COLO668 (cell line): ENCODE measurements around the gene AKR1D1.
"Not testable (repeated sequence)": the region's sequence is repeated elsewhere in the genome, so short reads cannot be mapped to it uniquely, and the experiment has no call there.

Experiments
- DNase-seq: peaks from one replicate; lab custom pipeline; 2025; ENCODE audit not compliant: unreplicated experiment; lab: John Stamatoyannopoulos, UW

Gene AKR1D1

DNA sequence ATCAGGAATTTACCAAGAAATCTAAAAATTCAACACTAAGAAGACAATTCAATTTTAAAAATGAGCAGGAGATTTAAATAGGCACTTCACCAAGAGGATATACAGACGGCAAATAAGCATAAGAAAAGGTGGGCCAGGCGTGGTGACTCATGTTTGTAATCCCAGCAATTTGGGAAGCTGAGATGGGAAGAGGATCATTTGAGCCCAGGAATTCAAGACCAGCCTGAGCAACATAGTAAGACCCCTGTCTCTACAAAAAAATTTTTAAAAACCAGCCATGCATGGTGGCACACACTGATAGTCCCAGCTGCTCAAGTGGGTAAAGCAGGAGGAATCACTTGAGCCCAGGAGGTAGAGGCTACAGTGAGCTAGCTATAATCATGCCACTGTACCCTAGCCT, 3.5 kb upstream of the AKR1D1 start:
- no peak for DNase-seq

DNA sequence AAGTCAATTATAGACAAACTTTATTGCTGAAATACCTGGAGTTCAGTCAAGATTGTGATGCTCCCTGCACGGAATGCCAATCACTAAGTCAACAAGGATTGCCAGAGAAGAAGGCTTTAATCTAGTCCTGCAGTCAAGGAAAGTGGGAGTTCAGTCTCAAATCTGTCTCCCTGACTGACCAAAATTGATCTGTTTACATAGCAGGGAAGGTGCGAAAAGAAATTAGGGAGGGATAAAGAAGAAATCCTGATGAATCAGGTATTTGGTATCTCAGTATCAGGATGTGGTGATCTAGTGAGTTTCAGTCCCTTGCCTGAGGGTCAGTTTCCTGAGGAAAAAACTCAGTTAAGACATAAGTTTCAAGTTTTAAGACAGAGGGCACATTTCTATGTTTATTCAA, 2.1 kb upstream of the AKR1D1 start:
- no peak for DNase-seq

DNA sequence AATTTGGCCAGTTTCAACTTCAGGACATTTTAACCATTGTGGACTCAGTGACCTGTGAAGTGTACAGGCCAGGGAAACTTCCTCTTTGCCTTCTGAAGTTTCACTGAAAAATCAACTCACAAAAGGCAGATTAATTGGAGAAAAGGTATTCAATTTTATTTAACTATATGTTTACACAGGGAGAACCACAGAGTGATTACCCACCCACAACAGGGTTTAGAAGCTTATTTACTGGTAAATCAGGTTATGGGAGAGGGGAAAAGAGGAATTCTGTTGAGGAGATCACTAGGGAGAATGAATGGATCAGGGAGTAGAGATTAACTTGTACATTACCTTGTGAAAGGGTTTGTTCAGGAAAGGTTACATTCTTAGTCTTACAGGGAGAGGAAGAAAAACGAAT, 1.7 kb upstream of the AKR1D1 start:
- DNase-seq: no peak

DNA sequence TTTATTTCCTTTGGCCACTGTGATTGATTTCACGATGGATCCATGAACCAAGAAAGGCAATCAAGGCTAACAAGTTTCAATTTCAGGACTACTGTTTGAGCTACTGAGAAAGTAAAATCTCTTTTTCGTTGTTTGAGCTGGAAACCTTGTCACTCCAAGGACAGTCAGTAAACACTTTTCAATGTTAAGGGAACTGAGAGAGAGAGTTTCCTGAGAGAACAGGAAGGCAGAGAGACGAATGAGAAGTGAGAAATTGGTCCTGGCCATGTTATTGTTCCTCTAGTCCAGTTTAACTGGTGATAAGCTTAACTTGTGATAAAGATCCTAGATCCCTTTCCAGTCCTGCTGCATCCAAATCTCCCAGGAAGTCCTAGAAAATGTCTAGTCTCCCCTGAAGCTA, 909 bp upstream of the AKR1D1 start:
- no peak for DNase-seq

DNA sequence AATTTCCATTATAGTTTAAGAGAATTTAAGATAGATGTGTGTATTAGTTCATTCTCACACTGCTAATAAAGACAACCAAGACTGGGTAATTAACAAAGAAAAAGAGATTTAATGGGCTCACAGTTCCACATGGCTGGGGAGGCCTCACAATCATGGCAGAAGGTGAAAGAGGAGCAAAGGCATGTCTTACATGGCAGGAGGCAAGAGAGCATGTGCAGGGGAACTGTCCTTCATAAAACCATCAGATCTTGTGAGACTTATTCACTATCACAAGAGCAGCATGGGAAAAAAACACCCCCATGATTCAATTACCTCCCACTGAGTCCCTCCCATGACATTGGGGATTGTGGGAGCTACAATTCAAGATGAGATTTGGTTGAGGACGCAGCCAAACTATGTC, 473 bp upstream of the AKR1D1 start:
- DNase-seq: not testable (repeated sequence)

DNA sequence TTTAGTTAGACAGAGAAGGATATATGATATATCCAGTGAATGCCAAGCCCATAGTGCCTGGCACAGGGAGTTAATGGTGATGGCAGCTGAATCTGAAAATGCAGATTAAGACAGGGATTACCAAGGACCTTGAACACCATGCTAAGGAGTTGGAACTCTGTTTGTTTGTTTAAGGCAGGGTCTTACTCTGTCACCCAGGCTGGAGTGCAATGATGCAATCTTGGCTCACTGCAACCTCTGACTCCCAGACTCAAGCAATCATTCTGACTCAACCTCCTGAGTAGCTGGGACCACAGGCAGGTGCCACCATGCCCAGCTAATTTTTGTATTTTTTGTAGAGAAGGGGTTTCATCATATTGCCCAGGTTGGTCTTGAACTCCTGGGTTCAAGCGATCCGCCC, 1.6 kb downstream of the AKR1D1 start:
- DNase-seq: no peak

DNA sequence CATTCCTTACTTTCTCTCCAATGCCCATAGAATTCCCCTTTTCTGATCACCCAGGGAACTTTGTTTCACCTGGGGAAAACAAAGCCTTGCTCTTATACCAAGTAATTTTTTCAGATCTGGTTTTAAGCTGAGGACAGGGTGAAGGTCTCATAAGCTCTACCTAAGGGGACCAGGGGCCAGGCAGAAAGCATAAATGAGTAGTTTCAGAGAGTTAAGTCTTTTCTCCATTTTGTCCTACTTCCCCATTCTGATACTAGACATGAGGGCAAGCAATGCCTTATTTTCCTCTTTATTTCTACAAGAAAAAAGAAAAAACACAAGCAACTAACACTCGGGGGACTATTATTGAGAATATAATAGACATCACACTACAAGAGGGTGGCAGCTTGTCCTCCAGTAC, 2.9 kb downstream of the AKR1D1 start:
- no peak for DNase-seq

DNA sequence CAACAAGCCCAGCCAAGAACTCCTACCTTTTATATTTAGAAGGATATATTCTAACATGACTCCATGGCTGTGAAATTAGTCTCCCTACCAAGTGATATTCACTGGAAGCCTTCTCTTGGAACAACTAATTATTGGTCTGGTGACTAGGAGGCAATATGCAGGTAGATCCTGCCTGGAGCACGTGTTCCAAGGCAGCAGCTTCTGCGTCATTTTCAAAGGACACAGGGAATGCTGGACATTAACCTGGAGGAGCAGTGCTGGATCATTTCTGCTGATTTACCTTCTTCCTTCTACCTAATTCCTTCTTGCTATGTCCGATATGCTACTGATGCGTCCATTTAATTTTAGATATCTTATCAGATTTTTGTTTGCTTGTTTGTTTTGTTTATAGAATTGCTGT, 5.6 kb downstream of the AKR1D1 start:
- no peak for DNase-seq

DNA sequence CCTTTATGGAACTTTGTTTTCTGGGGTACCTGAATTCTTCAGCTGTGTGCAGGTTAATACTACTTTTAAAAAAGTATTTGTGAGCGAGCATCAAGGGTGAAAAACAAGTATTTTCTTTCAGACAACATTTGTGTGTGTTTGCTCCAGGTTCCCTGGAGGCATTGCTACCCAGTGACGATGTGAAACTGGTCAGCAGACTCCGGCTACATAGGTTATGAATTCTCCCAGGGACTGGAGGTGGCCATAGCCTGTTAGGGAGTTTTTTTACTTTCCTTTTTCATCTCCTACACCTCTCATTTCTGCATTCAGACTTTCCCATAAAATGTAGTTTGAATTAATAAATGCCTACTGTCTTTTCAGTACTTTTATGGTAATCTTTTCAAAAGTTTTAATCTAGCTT, 7.6 kb downstream of the AKR1D1 start:
- no peak for DNase-seq

DNA sequence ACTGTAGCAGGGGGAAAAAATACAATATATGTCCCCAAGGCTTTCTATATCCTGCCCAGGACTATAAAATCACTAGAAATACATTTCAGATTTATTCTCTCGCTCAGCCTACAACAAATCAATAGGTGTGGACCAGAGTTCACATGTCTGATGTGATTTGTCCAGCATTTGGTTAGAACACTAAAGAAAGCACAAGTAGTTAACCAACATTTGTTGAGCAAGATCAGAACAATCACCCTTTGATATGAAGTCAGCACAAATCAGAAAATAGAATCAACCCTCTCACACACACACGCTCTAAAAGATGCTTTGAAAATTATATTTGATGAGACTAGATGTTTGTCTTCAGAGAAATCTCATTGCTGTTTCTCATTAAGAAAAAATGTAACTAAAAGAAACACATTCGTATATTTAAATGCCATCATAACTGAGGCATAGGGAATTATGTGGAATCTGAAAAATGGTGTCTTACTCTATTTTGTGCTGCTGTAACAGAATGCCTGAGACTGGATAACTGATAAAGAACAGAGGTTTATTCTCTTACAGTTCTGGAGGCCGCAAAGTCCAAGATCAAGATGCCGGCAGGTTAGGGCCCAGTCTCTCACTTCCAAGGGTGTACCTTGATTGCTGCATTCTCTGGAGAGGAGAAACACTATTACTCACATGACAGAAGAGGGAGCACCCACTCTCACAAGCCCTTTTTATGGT, 10.5 kb downstream of the AKR1D1 start:
- DNase-seq: no peak

DNA sequence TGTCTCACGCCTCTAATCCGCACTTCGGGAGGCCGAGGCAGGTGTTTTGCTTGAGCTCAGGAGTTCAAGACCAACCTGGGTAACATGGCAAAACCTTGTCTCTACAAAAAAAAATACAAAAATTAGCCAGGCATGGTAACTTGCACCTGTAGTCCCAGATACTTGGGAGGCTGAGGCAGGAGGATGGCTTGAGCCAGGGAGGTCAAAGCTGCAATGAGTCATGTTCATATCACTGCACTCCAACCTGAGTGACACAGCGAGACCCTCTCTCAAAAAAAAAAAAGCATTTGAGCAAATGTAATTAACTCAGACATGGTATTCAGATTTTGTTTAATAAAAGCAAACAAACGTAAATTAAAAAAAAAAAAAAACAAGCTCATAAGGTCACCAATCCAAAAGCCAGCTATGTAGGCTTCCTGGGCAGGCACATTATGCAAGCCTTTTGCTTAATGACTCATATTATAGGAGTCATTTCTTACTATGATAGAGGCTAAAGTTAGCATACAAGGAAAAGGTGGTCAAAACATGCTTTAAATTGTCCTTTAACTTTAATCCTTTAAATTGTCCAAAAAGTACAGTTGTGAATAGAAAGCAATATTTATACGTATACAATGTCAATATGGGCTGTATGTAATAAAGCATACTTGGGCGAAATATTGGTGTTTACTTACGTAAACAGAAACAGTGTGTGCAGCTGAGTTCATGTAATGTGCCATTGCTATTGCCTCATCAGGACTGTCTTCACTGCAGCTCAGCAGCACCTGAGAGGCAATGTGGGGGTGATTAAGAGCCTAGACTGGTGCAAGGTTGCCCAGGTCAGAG, 13.0 kb downstream of the AKR1D1 start:
- DNase-seq: no peak

DNA sequence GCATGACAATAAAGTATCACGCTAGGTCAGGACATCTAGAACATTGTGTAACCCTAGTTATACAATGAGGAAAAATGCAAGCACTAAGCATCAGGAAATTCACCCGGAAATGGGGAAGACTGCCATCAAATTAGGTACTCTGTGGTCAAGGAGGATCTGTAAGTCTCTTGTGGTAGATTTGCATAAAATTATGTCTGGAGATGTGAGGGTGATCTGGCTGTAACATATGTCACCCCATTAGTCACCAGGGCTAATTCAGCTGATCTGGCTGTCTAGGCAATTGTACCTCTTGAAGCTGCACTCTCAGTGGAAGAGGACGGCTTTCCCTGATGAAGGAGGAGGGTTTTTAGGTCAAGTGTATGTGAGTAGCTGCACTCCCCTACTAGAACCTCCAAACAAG, 14.8 kb downstream of the AKR1D1 start:
- DNase-seq: no peak

DNA sequence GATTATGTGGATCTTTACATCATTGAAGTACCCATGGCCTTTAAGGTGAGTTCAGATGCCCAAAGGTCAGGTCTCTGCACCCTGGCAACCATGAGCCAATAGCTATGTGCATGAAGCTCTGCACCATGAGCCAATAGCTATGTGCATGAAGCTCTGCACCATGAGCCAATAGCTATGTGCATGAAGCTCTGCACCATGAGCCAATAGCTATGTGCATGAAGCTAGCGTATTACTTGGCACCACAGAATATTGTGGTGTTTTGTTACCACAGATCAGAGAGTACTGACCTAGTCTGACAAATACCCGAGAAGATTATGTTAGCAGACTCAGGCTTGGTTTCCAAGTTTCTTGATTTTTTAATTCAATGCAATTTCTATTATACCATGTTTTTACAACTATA, 15.6 kb downstream of the AKR1D1 start:
- DNase-seq: not testable (repeated sequence)

DNA sequence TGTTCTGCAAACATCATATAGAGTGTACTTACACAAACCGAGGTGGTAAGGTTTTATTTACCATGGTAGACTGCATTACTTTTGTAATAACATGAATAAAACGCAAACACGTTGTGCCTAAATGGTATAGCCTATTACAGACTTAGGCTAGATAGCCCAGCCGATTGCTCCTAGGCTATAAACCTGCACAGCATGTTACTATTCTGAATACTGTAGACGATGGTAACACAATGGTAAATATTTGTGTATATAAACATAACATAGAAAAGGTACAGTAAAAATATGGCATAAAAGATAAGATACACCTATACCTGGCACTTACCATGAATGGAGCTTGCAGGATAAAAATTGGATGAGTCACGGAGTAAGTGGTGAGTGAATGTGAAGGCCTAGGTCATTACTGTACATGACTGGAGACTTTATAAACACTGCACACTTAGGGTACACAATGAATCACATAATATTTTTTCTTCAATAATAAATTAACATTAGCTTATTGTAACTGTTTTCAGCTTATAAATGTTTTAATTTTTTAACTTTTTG, 16.3 kb downstream of the AKR1D1 start:
- DNase-seq: no peak

DNA sequence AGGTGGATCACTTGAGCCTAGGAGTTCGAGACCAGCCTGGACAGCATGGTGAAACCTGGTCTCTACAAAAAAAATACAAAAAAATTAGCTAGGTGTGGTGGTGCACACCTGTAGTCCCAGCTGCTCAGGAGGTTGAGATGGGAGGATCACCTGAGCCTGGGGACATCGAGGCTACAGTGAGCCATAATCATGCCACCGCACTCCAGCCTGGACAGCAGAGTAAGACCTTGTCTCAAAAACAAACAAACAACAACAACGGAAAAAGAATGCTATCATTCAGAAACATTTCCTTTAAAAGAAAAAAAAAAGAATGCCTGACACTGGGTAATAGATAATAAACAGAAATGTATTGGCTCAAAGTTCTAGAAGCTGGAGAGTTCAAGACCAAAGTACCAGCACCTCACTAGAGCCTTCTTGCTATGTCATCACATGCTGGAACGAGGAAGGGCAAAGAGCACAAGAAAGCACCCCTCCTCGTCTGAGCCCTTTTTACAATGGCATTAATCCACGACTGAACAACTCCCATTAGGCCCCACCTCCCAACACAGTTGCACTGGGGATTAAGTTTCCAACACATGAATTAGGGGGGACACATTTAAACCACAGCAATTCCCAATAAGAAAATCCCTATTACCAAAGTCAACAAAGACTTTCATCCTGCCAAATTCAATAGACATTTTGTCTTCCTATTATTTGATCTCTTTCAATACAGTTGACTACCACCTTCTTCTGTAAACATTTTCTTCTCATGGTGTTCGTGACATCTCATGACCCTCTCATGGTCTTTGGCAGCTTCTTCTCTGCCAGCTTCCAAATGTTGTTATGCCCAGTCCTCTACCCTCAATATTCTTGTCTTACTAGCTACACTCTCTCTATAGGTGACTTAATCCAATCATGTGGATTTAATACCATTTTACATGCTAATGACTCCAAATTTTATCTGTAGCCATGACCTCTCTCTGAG, 20.0 kb downstream of the AKR1D1 start:
- no peak for DNase-seq

DNA sequence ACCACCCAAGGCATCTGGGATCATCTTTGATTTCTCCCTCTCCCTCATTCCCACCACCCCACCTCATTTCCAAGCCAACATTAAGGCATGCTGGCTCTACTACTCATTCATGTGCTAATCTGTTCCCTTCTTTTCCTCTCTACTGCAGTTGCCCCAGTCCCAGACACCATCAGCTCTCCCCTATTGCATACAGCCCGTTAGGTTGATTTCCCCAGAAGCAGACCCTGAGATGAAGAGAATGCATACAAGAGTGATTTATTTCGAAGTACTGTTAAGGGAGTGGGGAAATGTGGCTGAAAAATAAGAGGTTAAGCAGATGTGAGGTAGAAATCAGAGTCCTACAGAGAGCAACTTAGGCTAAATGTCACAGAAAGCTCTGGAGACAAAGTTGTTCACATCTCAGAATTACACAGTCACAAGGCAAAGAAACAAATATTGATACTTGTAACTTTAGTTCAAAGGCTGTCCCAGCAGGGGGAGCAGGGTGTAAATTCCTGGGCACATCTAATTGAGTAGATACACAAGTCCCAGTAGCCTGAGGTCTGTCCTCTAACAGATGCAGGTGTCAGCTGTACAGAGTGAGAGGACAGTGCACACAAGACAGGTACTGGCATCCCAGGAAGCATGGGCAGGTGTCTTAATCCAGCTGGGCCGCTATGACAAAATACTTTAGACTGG, 20.9 kb downstream of the AKR1D1 start:
- peak; percentile 43 for DNase-seq

DNA sequence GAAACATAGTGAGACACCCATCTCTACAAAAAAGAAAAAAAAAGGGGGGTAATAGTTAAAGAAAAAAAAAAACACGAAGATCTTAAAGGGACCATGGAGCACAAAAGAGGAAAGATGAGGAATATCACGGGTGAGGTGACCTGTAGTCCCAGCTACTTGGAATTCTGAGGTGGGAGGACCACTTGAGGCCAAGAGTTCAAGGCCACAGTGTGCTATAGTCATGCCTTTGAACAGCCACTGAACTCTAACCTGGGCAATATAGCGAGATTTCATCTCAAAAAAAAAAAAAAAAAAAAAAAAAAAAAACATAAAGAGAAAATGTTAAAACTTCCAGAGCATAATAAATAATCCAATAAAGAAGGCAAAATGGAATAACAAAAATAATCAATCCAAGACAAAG, 23.6 kb downstream of the AKR1D1 start:
- DNase-seq: no peak

DNA sequence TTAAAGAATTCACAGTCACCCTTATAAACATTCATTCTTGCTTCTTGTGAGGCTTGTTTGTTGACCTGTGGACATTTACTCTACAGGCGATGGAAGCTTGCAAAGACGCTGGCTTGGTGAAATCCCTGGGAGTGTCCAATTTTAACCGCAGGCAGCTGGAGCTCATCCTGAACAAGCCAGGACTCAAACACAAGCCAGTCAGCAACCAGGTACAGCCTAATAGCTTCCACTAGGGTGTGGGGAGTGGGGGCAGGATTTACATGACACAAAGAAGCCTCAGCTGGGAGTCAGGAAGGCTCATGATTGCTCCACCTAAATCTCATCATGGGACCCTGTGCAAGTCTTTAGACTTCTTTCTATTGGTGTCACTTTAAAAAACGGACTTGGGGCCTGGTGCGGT, 29.0 kb downstream of the AKR1D1 start:
- no peak for DNase-seq

DNA sequence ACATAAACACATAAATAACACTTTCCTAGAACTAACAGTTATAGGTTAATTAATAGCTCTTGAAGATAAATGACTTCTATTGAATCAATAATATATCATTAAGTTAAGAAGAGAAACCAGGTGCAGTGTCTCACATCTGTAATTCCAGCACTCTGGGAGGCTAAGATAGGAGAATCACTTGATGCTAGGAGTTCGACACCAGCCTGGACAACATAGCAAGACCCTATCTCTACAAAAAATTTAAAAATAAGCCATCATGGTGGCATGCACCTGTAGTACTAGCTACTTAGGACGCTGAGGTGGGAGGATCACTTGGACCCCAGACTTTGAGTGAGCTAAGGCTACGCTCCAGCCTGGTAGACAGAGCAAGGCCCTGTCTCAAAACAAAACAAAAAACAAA, 38.8 kb downstream of the AKR1D1 start:
- no peak for DNase-seq

DNA sequence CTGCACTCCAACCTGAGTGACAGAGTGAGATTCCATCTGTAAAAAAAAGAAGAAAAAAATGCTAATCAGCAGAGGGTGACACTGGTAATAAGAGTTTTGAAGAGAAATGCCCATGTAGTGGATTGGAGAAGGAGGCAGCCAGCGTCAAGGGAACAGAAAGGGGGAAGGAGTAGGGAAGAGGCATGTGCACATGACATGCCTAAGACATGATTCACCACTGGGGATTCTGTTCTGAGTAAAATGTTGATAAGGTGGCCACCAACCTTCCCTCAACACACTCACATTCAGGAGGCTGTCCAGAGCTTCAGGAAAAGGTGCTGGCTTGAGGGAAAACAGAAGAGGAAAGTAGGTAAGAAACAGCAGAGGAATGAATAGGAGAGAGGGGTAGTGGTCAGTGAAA, 39.9 kb downstream of the AKR1D1 start:
- DNase-seq: no peak

DNA sequence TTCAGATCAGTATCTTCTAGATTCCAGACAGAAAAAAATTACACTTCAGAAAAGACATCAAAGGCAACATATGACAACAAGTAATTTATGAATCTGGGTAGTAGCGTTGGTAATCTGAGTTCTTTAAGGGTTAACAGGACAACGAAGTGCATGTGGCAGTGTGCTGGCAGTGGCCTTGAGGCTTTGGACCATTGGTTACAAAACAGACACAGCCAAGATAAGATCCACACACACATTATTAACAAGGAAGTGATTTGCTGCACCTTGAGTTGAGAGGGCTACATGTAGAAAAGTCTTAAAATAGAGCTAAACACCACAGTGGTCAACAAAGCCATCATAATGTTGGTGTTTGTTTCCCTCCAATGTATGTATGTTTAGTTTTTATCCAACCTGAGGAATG, 40.6 kb downstream of the AKR1D1 start:
- no peak for DNase-seq
